Astrocyte (in vitro differentiated cells and primary cell): Measurements from ENCODE around the gene PEX14.

Experiments used
- EZH2 ChIP-seq: IDR thresholded peaks from 2 replicates; pipeline ENCODE4 v1.6.1; 2012; ENCODE audit warnings: mild to moderate bottlenecking, low read length, inconsistent platforms; ENCODE audit not compliant: insufficient read depth
- TF ChIP-seq, protein P1 (sequence below): IDR thresholded peaks from 2 replicates; pipeline ENCODE4 v1.5.1; 2011; ENCODE audit warnings: low read depth, mild to moderate bottlenecking, inconsistent platforms, low read length, moderate library complexity; ENCODE audit not compliant: insufficient read depth

DNA sequence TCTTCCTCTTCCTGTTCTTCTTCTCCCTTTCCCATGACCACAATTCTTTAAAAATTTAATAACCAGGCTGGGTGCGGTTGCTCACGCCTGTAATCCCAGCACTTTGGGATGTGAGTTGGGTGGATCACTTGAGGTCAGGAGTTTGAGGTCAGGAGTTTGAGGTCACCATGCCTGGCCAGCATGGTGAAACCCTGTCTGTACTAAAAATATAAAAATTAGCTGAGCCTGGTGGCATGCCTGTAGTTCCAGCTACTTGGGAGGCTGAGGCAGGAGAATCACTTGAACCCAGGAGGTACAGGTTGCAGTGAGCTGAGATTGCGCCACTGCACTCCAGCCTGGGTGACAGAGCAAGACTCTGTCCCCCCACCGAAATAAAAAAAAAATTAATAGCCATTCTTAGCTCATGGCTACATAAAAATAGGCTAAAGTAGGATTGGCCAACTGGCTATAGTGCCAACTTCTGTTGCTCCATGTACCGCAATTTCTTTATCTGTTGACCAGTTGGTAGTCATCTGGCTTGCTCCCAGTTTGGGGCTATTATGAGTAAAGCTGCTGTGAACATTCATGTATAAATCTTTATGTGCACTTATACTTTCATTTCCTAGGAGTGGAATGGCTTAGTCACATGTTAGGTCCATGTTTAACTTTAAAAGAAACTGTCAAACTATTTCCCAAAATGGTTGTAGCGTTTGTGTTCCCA, 136.3 kb downstream of the PEX14 start:
- TF ChIP-seq, protein P1, sequence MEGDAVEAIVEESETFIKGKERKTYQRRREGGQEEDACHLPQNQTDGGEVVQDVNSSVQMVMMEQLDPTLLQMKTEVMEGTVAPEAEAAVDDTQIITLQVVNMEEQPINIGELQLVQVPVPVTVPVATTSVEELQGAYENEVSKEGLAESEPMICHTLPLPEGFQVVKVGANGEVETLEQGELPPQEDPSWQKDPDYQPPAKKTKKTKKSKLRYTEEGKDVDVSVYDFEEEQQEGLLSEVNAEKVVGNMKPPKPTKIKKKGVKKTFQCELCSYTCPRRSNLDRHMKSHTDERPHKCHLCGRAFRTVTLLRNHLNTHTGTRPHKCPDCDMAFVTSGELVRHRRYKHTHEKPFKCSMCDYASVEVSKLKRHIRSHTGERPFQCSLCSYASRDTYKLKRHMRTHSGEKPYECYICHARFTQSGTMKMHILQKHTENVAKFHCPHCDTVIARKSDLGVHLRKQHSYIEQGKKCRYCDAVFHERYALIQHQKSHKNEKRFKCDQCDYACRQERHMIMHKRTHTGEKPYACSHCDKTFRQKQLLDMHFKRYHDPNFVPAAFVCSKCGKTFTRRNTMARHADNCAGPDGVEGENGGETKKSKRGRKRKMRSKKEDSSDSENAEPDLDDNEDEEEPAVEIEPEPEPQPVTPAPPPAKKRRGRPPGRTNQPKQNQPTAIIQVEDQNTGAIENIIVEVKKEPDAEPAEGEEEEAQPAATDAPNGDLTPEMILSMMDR, result no peak
- TF ChIP-seq EZH2, result no peak
